ENCODE measurements around the gene TMEM185A. TPM values are rescaled to one million over a fixed set of nuclear protein-coding genes. Genes with fewer than 3 reads are reported as not detected.

TMEM185A gene
- total RNA-seq, 1 experiment from 2014 or later = 23.6 TPM

GRCh38 chrX:149630681-149631233, 835 bp downstream of the TMEM185A start:
- Histone ChIP-seq H4K8ac (replicated peaks; ENCODE audit: insufficient read length, low read depth, low read length) (no peak overlapping the region), H2BK20ac (ENCODE audit: low read depth, low read length, poor library complexity, severe bottlenecking) (no peak overlapping the region), H3K23ac (ENCODE audit: insufficient read length, low read depth, low read length) (no peak overlapping the region), H3K23me2 (ENCODE audit: insufficient read length, low read depth, low read length, poor library complexity, severe bottlenecking) (peaks cover 8% of the 10 kb centered on the region), H2AFZ (ENCODE audit: low read length) (no peak overlapping the region), H3K79me2 (ENCODE audit: insufficient read depth, low read length) (peaks cover 4% of the 10 kb centered on the region; the same call in 1 of the 2 replicates), H3K9ac (ENCODE audit: extremely low read depth, insufficient read length, low read length) (peak overlapping the region; percentile 74), H4K5ac (ENCODE audit: insufficient read length, low read depth, low read length) (no peak overlapping the region), H2BK15ac (ENCODE audit: low read depth, low read length) (no peak overlapping the region), H3K4me1 (ENCODE audit: insufficient read depth, low read length) (no peaks in the 10 kb centered on the region), H3K27ac (ENCODE audit: insufficient read length, low read depth, low read length) (no peak overlapping the region), H2BK5ac (ENCODE audit: insufficient read length, low read length) (no peak overlapping the region), H3K27me3 (ENCODE audit: insufficient read depth, low read length) (no peaks in the 10 kb centered on the region; the same call in 1 of the 2 replicates), H4K20me1 (ENCODE audit: control insufficient read depth, insufficient read depth, insufficient read length) (no peaks in the 10 kb centered on the region), H3T11ph (ENCODE audit: low read length) (no peak overlapping the region), H3K79me1 (ENCODE audit: insufficient read depth, low read depth, low read length, poor library complexity, severe bottlenecking) (no peaks in the 10 kb centered on the region), H3K4me2 (ENCODE audit: insufficient read depth, insufficient read length, low read length) (peak overlapping the region; percentile 72), H3K18ac (ENCODE audit: insufficient read length, low read depth, low read length) (no peak overlapping the region), H2BK12ac (ENCODE audit: insufficient read length, low read depth, low read length) (no peak overlapping the region), H2AK5ac (ENCODE audit: insufficient read length, low read length) (no peak overlapping the region), H2BK120ac (ENCODE audit: low read depth, low read length, poor library complexity, severe bottlenecking) (no peak overlapping the region), H3K4ac (ENCODE audit: low read depth, low read length) (no peak overlapping the region), H4K91ac (ENCODE audit: insufficient read length, low read depth, low read length) (no peak overlapping the region), H3K56ac (ENCODE audit: insufficient read length, low read depth, low read length) (no peak overlapping the region), H3K14ac (ENCODE audit: insufficient read depth, low read length) (0 out of 2 replicates have a peak overlapping the region, but pooled peaks have one; percentile 20), H3K9me3 (ENCODE audit: control insufficient read depth, low read depth, low read length) (peaks cover 30% of the 10 kb centered on the region)
- H3K36me3 Mint-ChIP-seq (ENCODE audit: insufficient read depth in 1 of 3, low read depth in 3 of 3) = peaks cover 0 to 9% (median 5%) of the 10 kb centered on the region in 3 experiments; a peak in 3 of 7 replicates
- peaks cover 33% of the 10 kb centered on the region for H3K27me3 Mint-ChIP-seq (ENCODE audit: low read depth)
- no peak for DNase-seq
- peak overlapping the region; percentile 52 to 95 (median 75); a peak in 4 of 7 replicates for H3K27ac Mint-ChIP-seq
- no peak for TF ChIP-seq CTCF (conservative IDR thresholded peaks at IDR 0.05)
- peak overlapping the region; percentile 91 to 96 for H3K4me3 Mint-ChIP-seq
- no CpG with 5 or more reads among the region's 16 CpGs for WGBS (ENCODE audit: extremely low coverage, insufficient read length, low lambda C conversion rate)
- peaks cover 18 to 27% of the 10 kb centered on the region in 2 experiments for H3K4me1 Mint-ChIP-seq
- peaks cover 67 to 73% of the 10 kb centered on the region in 2 experiments for H3K9me3 Mint-ChIP-seq
